ENCODE data around the gene LRRC40.

DNA sequence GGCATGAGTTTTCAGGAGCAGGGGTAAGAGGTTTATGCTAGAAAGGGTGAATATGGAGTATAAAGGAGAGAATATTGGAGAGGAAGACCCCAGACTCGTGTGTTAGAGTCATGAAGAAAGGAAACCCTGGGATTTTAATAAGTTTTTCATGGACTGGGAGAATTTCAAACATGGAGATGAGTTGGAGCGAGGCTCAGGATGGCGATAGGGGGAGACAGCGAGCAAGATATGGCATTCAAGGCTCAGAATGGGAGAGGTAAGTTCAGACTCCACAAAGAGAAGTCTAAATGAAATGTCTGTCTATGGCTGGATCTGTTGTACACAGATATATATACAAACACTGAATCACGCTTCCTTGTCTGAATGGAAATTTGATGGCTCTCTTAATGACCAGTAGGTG is 92.5 kb downstream of the LRRC40 start:
- no peak for TF ChIP-seq POLR2AphosphoS5 (IDR thresholded peaks at IDR 0.05; ENCODE audit: low read depth, low read length)
- no peak for TF ChIP-seq POLR2A (IDR thresholded peaks at IDR 0.05; ENCODE audit: low read depth, low read length)
- no peak for TF ChIP-seq TAF1 (IDR thresholded peaks at IDR 0.05; ENCODE audit: borderline replicate concordance, low read depth, low read length)

Measured in GM12892 (cell line).